Activated CD4-positive, CD25-positive, alpha-beta regulatory T cell (primary cell): ENCODE data around the gene DOK1.

Experiments used
- DNase-seq, 4 experiments: peaks; one replicate each; lab custom pipeline; 2025; lab: John Stamatoyannopoulos, UW

Gene DOK1

DNA sequence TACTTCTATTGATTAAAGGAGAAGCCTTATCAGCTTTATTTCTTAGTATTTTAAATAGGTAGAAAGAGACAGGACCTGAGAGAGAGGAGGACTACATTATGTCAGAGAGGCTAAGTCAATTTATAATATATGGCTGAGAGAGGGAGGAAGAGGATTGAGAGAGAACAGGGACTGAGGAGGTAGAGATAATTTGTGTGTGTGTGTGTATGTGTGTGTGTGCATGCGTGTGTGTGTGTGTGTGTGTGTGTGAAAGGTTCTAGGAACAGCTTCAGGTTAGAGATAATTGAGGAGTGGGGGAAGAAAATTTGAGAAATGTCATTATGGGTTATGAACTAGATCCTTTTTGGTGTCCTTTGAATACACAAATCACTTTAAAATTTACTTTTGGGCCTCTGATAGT is 15.2 kb downstream of the DOK1 start:
- DNase-seq = no peak

DNA sequence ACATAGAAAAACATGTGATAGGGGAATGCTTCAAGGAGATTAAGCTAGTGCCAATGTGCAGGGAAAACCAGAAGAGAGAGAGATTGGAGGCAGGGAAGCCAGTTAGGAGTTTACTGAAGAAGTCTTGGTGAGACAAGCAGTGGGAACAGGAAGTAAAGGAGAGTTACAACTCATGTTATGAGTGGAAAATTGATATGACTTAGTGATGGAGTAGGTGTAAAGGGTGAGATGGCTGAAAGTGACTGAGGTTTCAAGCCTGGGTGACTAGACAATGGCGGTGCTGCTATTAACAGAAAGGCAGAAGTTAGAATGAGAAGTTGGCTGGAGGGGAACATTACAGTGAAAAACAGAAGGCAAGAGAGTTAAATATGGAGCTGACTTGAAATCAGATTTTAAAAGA is 16.5 kb downstream of the DOK1 start:
- DNase-seq = no peak

DNA sequence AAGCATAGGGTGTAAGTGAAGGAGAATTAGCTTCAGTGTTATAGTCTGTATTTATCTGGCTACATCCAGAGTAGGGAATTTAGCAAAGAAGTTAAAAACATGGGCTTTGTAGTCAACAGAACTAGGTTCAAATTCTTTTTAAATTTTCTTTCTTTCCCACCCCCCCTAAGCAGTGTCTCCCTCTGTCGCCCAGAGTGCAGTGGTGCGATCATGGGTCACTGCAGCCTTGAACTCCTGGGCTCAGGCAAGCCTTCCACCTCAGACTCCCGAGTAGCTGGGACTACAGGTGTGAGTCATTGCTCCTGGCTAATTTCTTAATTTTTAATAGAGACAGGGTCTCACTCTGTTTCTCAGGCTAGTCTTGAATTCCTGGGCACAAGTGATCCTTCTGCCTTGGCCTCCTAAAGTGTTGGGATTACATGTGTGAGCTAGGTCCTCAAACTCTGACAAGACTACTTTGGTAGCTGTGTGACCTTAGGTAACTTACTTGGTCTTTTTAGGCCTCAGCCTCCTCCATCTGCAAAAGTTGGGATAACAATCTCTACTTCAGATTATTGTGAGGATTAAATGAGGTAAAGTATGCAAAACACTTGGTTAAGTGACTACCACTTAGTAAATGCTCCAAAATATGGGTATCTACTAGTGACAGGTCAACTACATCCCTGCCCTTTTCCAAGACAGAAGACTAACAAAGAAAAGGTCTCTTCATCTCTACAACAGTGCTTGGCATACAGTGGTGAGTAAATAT is 17.8 kb downstream of the DOK1 start:
- no peak for DNase-seq

DNA sequence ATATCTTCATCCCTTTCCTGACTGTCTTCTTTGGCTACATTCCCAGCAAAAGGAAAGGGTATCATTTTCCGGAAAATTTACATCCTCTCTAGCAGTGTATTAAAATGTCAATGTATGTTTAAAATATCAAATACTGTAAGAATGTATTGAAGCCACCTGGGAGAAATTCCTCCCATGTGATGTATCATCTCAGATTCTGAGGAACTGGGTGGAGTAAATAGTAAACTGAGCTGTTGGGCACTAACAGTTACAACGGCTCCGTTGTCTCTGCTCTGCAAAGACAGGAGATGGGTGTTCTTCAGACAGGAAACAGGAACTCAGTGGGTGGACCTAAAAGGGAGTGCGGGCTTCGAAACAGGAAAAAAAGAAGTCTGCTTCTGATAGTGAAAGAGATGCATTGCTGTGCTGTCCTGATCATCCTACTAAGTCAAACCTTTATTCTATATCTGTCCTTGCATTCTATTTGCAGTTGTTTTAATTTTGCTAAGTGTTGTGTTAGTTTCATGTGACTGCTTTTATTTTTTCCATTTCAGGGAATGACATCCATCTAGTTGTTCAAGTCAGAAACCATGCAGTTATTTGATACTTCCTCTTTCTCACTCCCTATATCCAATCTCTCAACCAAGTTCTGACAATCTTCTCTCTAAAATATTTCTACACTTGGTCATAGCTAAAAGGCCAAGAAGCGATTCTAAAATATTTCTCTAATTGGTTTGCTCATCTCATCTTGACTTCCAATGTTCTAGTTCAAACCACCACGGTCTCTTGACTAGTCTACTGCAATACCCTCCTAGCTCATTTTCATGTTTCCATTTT is 19.4 kb downstream of the DOK1 start:
- DNase-seq = no peak

DNA sequence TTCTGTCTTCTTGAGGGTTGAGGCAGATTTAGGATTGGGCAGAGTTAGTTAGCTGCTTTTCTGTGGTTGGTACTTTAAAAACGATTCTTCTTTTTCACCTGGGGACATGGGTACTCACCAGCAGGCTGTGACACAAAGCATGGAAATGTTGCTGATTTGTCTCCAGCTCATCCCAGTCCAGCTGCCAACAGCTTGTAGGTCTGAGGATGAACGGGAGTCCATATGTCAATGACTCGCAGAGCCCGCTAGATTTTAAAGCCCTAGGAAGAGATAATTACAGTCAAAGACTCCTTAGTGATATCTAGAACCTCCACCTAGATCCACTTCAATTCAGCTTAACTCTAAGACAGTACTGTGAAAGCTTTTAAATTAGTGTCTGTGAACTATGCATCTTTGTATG is 20.8 kb downstream of the DOK1 start:
- DNase-seq = no peak

DNA sequence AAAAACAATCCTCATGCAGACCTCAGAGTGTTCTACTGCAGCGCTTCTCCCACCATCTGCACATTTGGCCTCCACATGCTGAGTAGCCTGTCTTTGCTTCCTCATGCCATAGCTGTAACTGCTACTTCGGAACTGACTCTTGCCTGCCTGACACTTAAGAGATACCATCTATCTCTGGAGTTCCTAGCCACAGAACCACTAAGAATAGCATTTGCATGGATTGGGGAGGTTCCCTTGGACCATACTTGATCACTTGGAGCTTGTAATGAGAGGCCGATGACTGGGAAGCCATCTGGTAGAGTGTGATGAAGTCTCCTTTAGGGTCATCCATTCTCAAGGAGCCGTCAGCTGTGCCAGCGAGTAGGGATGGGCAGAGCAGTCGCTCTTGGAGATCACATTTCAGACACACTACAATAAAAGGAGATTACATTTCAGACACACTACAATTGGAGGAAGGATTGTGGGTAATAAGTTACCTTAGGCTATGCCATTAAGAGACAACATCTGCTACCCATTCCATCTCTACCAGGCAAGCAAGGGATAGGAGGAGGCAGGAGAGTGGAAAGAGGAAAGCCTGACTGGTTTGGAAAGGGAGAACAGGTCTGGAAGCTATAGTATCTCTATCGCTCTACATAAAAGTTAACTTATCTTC is 21.8 kb downstream of the DOK1 start:
- DNase-seq = no peak

DNA sequence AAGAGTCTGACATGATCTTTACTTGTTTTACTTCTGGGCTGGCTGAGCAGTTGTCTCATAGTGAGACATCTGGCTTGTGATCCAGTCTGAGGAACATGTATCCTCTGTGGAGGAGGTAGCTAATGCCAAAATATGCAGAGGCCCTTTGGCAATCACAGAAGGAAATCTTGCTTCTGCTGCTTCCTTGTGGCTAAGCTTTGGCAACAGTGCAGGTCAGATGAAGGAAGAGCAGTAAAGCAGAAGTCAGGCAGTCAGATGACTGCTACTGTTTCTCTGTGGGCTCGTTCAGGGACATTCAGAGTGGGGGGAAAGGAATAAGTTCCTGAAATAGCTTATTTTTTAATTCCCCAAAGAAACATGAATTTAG is 22.3 kb downstream of the DOK1 start:
- DNase-seq = no peak

DNA sequence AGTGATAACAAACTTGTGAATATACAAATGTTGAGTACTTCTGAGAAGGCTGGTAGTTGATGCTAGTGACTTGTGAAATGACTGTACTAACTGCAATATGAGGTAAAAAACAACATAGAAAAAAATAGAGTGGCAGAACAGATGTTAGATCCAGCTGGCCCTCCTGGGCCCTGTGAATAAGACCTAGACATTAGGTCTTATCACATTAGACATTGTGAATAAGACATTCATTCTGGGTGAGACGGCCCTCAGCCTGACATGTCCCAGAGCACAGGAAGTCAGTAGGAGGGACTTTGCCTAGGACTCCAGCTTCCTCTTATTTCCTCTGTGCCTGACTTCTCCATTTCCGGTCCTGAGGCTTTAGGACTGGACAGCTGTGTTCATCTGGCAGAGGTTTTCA is 22.9 kb downstream of the DOK1 start:
- no peak for DNase-seq

DNA sequence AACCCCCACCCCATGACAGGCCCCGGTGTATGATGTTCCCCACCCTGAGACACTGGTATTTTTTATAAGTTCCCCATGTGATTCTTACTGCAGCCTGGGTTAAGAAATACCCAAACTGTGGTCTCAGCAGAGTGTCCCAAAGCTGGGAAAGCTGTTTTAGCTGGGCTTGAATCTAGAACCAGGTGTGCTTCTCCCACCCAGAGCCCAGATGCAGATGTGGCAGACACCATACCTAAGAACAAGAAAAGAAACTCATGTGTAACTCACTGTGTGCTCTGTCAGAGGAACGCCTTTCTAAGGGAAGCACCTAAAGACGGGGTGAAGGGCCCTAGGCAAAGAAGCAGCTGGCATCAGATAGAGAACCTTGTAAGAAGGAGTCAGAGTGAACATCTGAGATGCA is 23.9 kb downstream of the DOK1 start:
- no peak for DNase-seq

DNA sequence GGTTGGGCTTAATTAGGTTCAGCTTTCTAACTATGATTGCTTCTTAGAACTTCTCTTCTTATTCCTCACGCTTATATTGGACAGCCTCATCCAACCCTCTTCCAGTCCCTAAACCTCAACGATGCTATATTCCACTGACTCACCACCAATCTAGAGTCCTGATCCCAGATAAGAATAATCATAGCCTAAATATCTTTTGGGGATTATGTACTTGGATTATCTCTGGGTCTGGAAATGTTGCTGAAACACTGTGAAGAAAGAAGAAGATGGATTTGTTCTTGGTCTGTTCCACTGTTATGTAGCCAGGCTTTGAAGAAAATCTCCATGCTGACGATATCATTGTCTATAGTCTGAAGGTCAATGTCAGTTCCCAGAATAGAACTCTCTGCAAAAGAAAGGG is 26.9 kb downstream of the DOK1 start:
- DNase-seq = no peak

DNA sequence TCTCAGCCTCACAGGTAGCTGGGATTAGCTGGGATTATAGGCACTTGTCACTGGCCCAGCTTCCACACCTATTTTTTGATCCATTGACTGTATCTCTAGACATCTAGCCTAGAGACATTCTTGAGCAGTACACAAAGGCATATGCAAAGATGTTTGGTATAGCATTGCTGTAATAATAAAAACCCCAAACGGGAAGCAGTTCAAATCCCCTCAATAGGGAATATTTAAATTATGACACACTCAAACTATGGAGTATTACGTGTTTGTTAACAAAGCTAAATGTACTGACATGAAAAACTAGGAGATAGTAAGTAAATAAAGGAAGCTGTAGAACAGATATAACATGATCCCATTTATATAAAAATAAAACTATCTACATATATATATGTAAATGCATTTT is 27.7 kb downstream of the DOK1 start:
- DNase-seq = no peak

DNA sequence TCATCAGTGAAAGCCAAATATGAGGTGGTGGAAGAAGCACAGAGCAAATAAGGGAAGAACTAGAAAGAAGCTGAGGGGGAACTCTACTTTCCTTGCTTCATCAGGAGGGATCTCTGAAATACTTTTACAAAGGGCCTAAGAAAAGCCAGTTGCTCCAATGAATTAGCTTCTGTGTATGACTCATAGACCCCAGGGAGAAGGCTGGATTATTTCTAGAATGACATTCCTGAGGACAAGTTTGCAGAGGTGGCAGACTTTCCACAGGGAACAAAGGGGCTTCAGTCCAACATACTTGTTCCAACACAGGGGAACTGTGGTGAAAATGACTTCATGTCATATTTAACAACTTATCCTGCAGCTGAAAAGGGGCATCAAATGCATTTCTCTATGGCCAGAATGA is 29.0 kb downstream of the DOK1 start:
- DNase-seq = no peak

DNA sequence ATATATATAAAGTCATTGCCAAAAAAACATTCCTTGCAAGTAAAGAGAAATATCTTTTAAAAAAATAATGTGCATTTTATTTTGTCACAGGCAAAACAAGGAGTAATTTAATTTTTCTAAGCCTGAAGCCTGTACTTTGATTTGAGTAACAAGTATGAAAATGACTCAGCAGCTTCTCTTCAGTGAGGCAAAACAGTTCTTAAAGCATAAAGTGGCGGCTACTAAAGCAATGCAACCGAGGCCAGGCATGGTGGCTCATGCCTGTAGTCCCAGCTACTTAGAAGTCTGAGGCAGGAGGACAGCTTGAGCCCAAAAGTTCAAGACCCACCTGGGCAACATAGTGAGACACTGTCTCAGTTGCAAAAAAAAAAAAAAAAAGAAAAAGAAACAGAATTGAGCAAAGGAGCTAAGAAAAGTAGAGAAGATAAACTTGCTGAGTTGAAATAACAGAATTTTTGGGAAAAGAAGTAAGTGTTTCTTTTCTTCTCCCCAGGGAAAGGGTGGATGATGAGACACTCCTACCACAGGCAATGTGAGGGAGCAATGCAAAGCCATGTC is 29.6 kb downstream of the DOK1 start:
- DNase-seq = no peak

DNA sequence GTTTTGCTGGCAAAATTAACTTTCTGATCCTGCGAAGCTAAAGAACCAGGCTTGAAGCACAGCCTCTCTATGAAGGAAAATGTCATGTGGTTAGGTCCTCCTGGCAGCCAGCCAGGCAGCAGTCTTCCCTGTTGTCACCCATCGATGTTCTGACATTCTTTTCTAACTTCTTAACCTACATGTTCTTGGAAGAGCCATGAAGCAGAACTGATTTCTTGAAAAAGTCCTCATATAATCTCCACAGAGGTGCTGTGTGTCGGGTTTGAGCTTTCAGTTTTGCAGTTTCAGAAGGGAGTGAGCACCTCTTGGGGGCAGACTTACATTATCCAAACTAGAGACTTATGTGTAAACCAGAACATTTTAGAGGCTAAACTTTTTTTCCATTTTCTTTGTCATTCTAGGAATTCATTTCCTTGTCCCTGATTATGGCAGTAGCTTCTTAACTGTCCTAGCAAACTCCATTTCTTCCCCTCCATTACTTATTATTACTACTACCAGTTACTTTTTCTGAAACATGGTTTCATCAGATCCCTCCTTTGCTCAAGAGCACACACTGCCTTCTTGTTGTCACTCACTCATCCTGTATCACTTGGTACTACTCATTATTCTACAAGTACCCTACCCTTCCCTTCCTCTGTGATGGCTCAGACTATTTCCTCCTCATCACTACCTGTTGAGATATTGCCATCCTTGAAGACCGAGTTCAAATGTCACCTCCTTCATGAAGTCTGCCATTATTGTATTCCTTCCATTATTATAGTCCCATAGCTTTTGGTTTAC is 31.1 kb downstream of the DOK1 start:
- no peak for DNase-seq

DNA sequence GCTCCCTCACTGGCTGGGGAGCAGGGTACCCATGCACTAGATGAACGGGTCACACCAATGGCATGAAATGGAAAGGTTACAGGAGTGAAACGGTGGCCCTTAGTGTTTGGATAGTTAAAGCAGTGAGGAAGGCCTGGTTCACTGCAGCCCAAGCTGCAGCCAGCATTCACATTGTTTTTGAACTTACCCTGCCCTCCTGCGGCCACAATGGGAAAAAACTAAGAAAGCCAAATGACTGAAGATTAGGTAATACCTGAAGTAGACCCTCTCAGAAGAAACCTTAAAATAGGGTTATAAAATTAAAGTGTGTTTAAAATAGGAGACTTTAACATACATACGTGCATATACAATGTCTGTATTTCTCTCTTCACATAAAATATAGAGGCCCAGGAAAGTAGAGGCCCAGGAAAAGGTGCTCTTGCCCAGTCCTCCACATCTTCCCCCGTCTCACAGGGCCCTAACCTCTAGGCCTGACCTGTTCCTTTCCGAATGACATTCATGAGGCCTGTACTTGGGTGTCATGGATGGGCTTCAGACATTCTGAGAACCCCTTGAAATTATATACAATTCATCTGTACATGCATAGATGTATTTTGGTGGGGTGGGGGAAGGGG is 33.3 kb downstream of the DOK1 start:
- peak in 3 of 4 experiments; percentile 5 to 11 (median 8) for DNase-seq

DNA sequence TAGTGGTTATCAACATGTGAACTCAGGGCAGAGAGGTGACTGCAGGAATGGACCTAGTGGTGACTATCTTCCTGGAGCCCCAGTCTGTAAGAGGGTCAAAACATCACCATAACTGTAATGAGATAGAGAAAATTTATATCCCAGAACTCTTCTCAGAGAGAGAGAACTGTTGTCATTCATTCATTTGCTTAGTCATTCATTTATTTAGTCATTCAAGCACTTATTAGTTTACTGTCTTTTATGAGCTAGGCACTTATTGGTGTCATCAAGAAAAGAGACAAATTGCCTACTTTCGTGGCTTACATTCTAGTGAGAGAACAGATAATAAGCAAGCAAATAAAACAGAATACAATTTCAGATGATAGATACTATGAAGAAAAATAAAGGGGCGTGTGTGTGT is 34.1 kb downstream of the DOK1 start:
- no peak for DNase-seq

DNA sequence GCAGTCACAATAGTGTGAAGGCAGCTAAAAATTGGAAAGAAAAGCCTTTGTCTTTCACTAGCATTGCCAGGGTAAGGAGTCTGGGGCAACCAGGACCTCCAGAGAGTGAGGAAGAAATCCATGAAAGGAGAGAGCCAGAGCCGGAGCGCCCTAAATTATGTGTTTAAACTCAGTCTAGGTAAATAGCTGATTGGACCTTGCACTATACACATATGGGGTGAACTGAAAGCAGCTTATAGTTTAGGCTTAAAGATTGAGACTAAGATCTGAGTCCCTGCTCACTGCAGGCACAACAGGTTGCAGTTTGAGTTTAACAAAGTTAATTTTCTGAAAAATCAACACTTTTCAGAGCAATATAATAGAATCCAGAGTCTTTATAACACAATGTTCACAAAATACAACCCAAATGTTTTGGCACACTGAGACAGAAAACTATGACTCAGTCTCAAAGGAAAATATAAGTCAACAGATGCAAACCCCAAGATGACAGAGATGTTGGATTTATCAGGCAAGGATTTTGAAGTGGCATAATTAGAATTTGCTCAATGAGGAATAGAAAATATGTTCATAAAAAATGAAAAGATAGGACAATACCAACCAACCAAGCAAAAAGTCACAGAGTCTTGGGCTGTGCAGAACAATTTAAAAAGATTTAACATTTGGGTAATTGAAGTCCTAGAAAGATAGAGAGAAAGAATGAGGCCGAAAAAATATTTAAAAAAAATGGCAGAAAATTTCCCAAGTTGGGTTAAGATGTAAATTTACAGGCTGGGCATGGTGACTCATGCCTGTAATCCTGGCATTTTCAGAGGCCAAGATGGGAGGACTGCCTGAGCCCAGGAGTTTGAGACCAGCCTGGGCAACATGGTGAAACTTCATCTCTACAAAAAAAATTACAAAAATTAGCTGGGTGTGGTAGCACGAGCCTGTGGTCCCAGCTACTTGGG is 39.6 kb downstream of the DOK1 start:
- DNase-seq = no peak

DNA sequence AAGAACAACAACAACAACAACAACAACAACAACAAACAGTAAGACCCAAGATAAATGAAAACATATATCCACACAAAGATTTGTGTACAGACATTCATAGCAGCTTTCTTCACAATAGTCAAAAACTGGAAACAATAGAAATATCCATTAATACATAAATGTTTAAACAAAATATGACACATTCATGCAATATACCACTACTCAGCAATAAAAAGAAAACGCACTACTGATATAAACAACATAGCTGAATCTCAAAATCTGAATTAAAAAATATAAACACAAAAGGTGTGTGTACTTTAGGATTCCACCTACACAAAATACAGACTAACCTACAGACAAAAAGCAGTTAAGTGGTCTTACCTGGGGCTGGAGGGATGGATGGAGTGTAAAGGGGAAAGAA is 42.1 kb downstream of the DOK1 start:
- no peak for DNase-seq

DNA sequence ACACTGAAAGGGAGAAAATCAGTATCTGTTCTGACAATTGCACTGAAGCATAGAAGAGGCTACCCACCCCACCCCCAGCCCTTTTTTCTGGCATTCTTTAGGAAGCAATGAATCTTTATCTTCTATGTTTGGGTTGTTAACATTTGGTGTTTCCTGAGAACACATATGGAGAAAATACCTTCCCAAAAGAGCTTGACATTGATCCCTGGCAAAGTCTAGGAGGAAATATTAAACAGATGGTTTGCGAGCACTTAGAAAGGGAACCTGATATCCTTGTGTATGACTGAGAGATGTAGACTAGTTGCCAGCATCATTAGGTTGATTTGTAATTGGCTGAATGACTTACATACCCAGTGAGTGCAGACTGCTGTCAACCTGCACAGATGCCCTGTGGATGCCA is 42.9 kb downstream of the DOK1 start:
- no peak for DNase-seq

DNA sequence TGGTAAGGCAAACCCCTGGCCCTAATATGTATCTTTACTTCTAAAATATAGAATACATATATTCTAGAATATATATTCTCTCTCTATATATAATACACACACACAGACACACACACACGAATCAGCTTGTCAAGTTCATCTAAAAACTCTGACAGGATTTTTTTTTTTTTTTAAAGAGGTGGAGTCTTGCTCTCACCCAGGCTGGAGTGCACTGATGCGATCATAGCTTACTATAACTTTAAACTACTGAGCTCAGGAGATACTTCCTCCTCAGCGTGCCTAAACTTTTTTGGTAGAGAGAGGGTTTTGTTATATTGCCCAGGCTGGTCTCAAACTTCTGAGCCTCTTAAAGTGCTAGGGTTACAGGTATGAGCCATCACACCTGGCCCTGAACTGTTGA is 45.2 kb downstream of the DOK1 start:
- DNase-seq = no peak
